Measurements from ENCODE around the gene MKLN1. TPM values are rescaled to one million over a fixed set of nuclear protein-coding genes. Genes with fewer than 3 reads are reported as not detected.

The MKLN1 gene
- polyA plus RNA-seq, 1 of the 3 experiments (the other 2 are of a cell fraction): 11.0 TPM

DNA sequence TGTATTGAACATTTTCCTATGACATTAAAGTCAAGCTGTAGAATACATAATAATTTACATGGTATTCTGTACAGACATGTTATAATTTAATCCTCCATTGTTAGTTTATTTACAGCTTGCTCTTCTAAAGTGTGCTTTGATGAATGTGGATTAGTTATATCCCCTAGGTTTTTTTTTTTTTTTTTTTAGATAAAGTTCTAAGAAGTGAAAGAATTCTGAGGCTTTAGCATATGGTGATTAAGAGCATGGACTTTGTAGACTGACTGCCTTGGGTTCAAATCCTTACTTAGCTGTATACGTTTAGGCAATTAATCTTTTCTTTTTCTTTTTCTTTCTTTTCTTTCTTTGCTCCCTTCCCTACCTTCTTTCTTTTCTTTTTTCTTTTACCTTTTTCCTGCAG, 44.9 kb downstream of the MKLN1 start (continued):
- TF ChIP-seq, protein P1, sequence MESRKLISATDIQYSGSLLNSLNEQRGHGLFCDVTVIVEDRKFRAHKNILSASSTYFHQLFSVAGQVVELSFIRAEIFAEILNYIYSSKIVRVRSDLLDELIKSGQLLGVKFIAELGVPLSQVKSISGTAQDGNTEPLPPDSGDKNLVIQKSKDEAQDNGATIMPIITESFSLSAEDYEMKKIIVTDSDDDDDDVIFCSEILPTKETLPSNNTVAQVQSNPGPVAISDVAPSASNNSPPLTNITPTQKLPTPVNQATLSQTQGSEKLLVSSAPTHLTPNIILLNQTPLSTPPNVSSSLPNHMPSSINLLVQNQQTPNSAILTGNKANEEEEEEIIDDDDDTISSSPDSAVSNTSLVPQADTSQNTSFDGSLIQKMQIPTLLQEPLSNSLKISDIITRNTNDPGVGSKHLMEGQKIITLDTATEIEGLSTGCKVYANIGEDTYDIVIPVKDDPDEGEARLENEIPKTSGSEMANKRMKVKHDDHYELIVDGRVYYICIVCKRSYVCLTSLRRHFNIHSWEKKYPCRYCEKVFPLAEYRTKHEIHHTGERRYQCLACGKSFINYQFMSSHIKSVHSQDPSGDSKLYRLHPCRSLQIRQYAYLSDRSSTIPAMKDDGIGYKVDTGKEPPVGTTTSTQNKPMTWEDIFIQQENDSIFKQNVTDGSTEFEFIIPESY (IDR thresholded peaks at IDR 0.05; ENCODE audit: borderline replicate concordance, low read depth): no peak
- TF ChIP-seq FOXJ3 (CRISPR knock-in tag; IDR thresholded peaks at IDR 0.05): no peak
- TF ChIP-seq, protein P2, sequence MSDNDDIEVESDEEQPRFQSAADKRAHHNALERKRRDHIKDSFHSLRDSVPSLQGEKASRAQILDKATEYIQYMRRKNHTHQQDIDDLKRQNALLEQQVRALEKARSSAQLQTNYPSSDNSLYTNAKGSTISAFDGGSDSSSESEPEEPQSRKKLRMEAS (IDR thresholded peaks at IDR 0.05; ENCODE audit: low read depth): no peak

DNA sequence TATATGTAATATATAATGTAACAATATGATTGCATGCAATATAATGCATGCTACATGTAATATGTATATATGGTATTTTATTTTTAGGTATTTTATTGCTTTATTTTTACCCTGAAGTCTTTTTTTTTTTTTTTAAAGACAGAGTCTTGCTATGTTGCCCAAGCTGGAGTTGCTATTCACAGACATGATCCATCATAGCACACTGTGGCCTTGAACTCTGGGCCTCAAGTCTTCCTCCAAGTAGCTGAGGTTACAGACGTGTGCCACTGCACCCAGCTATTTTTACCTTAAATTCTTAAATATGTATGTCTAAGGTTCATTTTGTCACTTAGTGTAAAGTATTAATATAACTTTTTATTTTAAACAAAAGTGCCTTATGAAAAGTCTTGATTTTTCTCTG, 47.1 kb downstream of the MKLN1 start:
- Histone ChIP-seq H3K9me3 (no peaks in the 10 kb centered on the region), H3K36me3 (replicated peaks in 1 of 2; ENCODE audit: control insufficient read depth in 1 of 2, insufficient read depth in 2 of 2, low read length in 1 of 2) (peaks cover 17 to 39% of the 10 kb centered on the region in 2 experiments), H3K4me2 (no peak overlapping the region), H3K9me2 (peaks cover 3% of the 10 kb centered on the region; the same call in 1 of the 2 replicates), H3K4me1 (ENCODE audit: control insufficient read depth in 1 of 2, insufficient read depth in 2 of 2, low read depth in 1 of 2, low read length in 1 of 2) (peaks cover 9 to 11% of the 10 kb centered on the region in 2 experiments), H2AFZ (ENCODE audit: low read depth) (no peak overlapping the region), H3K9ac (no peak overlapping the region), H3K79me2 (ENCODE audit: insufficient read depth) (peaks cover 89% of the 10 kb centered on the region), H3K27ac (ENCODE audit: low read depth in 2 of 2, low read length in 1 of 2) (no peak overlapping the region), H3K27me3 (ENCODE audit: insufficient read depth) (no peaks in the 10 kb centered on the region), H3F3A (replicated peaks; ENCODE audit: insufficient read depth) (peaks cover 31% of the 10 kb centered on the region), H4K20me1 (ENCODE audit: insufficient read depth) (peaks cover 47% of the 10 kb centered on the region), H3K4me3 (ENCODE audit: low read depth in 2 of 2, low read length in 1 of 2) (no peak overlapping the region)
- no peak for TF ChIP-seq TEAD4 (IDR thresholded peaks at IDR 0.05; ENCODE audit: borderline replicate concordance, insufficient read depth)
- TF ChIP-seq, protein P3, sequence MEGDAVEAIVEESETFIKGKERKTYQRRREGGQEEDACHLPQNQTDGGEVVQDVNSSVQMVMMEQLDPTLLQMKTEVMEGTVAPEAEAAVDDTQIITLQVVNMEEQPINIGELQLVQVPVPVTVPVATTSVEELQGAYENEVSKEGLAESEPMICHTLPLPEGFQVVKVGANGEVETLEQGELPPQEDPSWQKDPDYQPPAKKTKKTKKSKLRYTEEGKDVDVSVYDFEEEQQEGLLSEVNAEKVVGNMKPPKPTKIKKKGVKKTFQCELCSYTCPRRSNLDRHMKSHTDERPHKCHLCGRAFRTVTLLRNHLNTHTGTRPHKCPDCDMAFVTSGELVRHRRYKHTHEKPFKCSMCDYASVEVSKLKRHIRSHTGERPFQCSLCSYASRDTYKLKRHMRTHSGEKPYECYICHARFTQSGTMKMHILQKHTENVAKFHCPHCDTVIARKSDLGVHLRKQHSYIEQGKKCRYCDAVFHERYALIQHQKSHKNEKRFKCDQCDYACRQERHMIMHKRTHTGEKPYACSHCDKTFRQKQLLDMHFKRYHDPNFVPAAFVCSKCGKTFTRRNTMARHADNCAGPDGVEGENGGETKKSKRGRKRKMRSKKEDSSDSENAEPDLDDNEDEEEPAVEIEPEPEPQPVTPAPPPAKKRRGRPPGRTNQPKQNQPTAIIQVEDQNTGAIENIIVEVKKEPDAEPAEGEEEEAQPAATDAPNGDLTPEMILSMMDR (IDR thresholded peaks at IDR 0.05): no peak
- no peak for TF ChIP-seq TAF1 (IDR thresholded peaks at IDR 0.05; ENCODE audit: borderline replicate concordance, low read depth, low read length)
- TF ChIP-seq, protein P4, sequence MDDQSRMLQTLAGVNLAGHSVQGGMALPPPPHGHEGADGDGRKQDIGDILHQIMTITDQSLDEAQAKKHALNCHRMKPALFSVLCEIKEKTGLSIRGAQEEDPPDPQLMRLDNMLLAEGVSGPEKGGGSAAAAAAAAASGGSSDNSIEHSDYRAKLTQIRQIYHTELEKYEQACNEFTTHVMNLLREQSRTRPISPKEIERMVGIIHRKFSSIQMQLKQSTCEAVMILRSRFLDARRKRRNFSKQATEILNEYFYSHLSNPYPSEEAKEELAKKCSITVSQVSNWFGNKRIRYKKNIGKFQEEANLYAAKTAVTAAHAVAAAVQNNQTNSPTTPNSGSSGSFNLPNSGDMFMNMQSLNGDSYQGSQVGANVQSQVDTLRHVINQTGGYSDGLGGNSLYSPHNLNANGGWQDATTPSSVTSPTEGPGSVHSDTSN (IDR thresholded peaks at IDR 0.05): no peak
- TF ChIP-seq NRF1 (IDR thresholded peaks at IDR 0.05; ENCODE audit: low read depth, low read length): no peak
- TF ChIP-seq FOSL2 (IDR thresholded peaks at IDR 0.05; ENCODE audit: borderline replicate concordance, low read depth): no peak
- TF ChIP-seq EZH2phosphoT487 (IDR thresholded peaks at IDR 0.05; ENCODE audit: borderline replicate concordance, low read depth): no peak
- TF ChIP-seq FOXJ3 (CRISPR knock-in tag; IDR thresholded peaks at IDR 0.05): no peak
- CTCF ChIA-PET: no interaction called here
- POLR2A ChIA-PET: no interaction called here
- WGBS (ENCODE audit: low lambda C conversion rate): 90% methylated on average over 1 of the region's 1 CpG
- no peak for DNase-seq

Measured in SK-N-SH (cell line).